Measurements from ENCODE around the gene COCH.
A peak's percentile ranks its signal among the peaks of the same experiment; 100 is the strongest.

Gene COCH

GRCh38 chr14:30855345-30856037 is 18.9 kb upstream of the COCH start:
- peak overlapping the region; percentile 33 for H3K4me3 ChIP-seq (ENCODE audit: low read depth, low read length)
- TF ChIP-seq CTCF (IDR thresholded peaks at IDR 0.05; ENCODE audit: low read depth, low read length, missing control alignments) = no peak
- no peak for DNase-seq (ENCODE audit: low read depth)

GRCh38 chr14:30861200-30861599 is 13.2 kb upstream of the COCH start:
- no peak for DNase-seq (ENCODE audit: low read depth)
- no peak for TF ChIP-seq CTCF (IDR thresholded peaks at IDR 0.05; ENCODE audit: low read depth, low read length, missing control alignments)
- no peak overlapping the region for H3K4me3 ChIP-seq (ENCODE audit: low read depth, low read length)

GRCh38 chr14:30864934-30865333 is 9.4 kb upstream of the COCH start:
- TF ChIP-seq CTCF (IDR thresholded peaks at IDR 0.05; ENCODE audit: low read depth, low read length, missing control alignments) = no peak
- no peak overlapping the region for H3K4me3 ChIP-seq (ENCODE audit: low read depth, low read length)
- no peak for DNase-seq (ENCODE audit: low read depth)

GRCh38 chr14:30868736-30869135 is 5.6 kb upstream of the COCH start:
- TF ChIP-seq CTCF (IDR thresholded peaks at IDR 0.05; ENCODE audit: low read depth, low read length, missing control alignments) = no peak
- no peak for DNase-seq (ENCODE audit: low read depth)

GRCh38 chr14:30869551-30870155 is 4.7 kb upstream of the COCH start:
- no peak for TF ChIP-seq CTCF (IDR thresholded peaks at IDR 0.05; ENCODE audit: low read depth, low read length, missing control alignments)
- DNase-seq (ENCODE audit: low read depth) = no peak
- no peak overlapping the region for H3K4me3 ChIP-seq (ENCODE audit: low read depth, low read length)

More at GRCh38 chr14:30868736-30869135, 5.6 kb upstream of the COCH start:
- H3K4me3 ChIP-seq (ENCODE audit: low read depth, low read length) = no peak overlapping the region

- TF ChIP-seq CTCF (IDR thresholded peaks at IDR 0.05; ENCODE audit: low read depth, low read length, missing control alignments) = no peak
- H3K4me3 ChIP-seq (ENCODE audit: low read depth, low read length) = no peak overlapping the region
- DNase-seq (ENCODE audit: low read depth) = no peak
Observed at GRCh38 chr14:30872602-30873001, 1.8 kb upstream of the COCH start.

Measured in GM12864 (cell line).